ENCODE measurements around the gene ABCA1.

The ABCA1 gene

GRCh38 chr9:104745852-104746251 lies 182.1 kb downstream of the ABCA1 start:
- no peaks in the 10 kb centered on the region for H3K36me3 ChIP-seq (ENCODE audit: control insufficient read depth, insufficient read depth, low read length)
- no peaks in the 10 kb centered on the region for H3K27me3 ChIP-seq (ENCODE audit: control insufficient read depth, insufficient read depth, low read length)
- H3K9ac ChIP-seq (ENCODE audit: low read length) = no peak overlapping the region
- no peak overlapping the region for H3K4me3 ChIP-seq (ENCODE audit: low read length)
- no peaks in the 10 kb centered on the region for H3K4me1 ChIP-seq (ENCODE audit: control insufficient read depth, insufficient read depth, low read length)
- H3K27ac ChIP-seq (ENCODE audit: low read depth, low read length) = no peak overlapping the region

GRCh38 chr9:104743376-104743985 lies 184.5 kb downstream of the ABCA1 start:
- no peaks in the 10 kb centered on the region for H3K36me3 ChIP-seq (ENCODE audit: control insufficient read depth, insufficient read depth, low read length)
- no peak overlapping the region for H3K4me3 ChIP-seq (ENCODE audit: low read length)
- H3K4me1 ChIP-seq (ENCODE audit: control insufficient read depth, insufficient read depth, low read length) = no peaks in the 10 kb centered on the region
- no peaks in the 10 kb centered on the region for H3K27me3 ChIP-seq (ENCODE audit: control insufficient read depth, insufficient read depth, low read length)
- H3K27ac ChIP-seq (ENCODE audit: low read depth, low read length) = no peak overlapping the region
- H3K9ac ChIP-seq (ENCODE audit: low read length) = no peak overlapping the region

- H3K27ac ChIP-seq (ENCODE audit: low read depth, low read length) = no peak overlapping the region
- H3K4me1 ChIP-seq (ENCODE audit: control insufficient read depth, insufficient read depth, low read length) = no peaks in the 10 kb centered on the region
- H3K4me3 ChIP-seq (ENCODE audit: low read length) = no peak overlapping the region
- H3K36me3 ChIP-seq (ENCODE audit: control insufficient read depth, insufficient read depth, low read length) = no peaks in the 10 kb centered on the region
- H3K9ac ChIP-seq (ENCODE audit: low read length) = no peak overlapping the region
- no peaks in the 10 kb centered on the region for H3K27me3 ChIP-seq (ENCODE audit: control insufficient read depth, insufficient read depth, low read length)
Measured at GRCh38 chr9:104740621-104741020, 187.3 kb downstream of the ABCA1 start.

GRCh38 chr9:104738452-104738851 lies 189.5 kb downstream of the ABCA1 start:
- Histone ChIP-seq H3K9ac (ENCODE audit: low read length) (no peak overlapping the region), H3K4me1 (ENCODE audit: control insufficient read depth, insufficient read depth, low read length) (no peaks in the 10 kb centered on the region), H3K27me3 (ENCODE audit: control insufficient read depth, insufficient read depth, low read length) (no peaks in the 10 kb centered on the region), H3K27ac (ENCODE audit: low read depth, low read length) (no peak overlapping the region), H3K36me3 (ENCODE audit: control insufficient read depth, insufficient read depth, low read length) (no peaks in the 10 kb centered on the region), H3K4me3 (ENCODE audit: low read length) (no peak overlapping the region)

All from rectal smooth muscle tissue (tissue), 1 donor.